HepG2 (cell line): ENCODE results near the gene RASL10B. TPM values are rescaled to one million over a fixed set of nuclear protein-coding genes. Genes with fewer than 3 reads are reported as not detected.

Source experiments
- ATAC-seq: fragments of 200-7000 bp; cut with Tn5 transposase; 3 replicates; pipeline ENCODE4 v1.9.1; 2020; ENCODE audit warnings: mild to moderate bottlenecking, moderate library complexity
- BruUV-seq: library from RNA; stranded (reverse); fragments of 400-500 nt; replicated peaks from 2 replicates; lab custom pipeline; 2021; lab: Mats Ljungman, UMichigan
- CTCF ChIA-PET: fragments of 300-600 bp; formaldehyde crosslinking; extraction: SDS; loops from one replicate; lab custom pipeline; 2021; ENCODE audit warnings: low total read pairs, inconsistent platforms, low intra/inter-chr PET ratio; lab: Yijun Ruan, JAX
- POLR2A ChIA-PET: fragments of 350-600 bp; sonication (Branson Sonifier 250); formaldehyde crosslinking; loops from one replicate; lab custom pipeline; 2020; ENCODE audit warnings: antibody characterized with exemption, inconsistent platforms; lab: Yijun Ruan, JAX
- DNase-seq: peaks from one replicate; pipeline ENCODE4 v3.0.0-alpha.2; 2015; ENCODE audit warnings: low spot score
- FAIRE-seq: peaks from 3 replicates; lab custom pipeline; 2011; peaks lifted over from hg19 to GRCh38; lab: Jason Lieb, UNC
- H2AFZ ChIP-seq: one replicate; pipeline ENCODE4 v1.6.1; 2011; ENCODE audit warnings: low read length, inconsistent platforms
- H3K27ac ChIP-seq: fragments of 300-600 bp; 3 replicates; pipeline ENCODE4 v1.8.0; 2011; ENCODE audit warnings: mixed run types, mild to moderate bottlenecking, mixed read lengths, low read length, inconsistent platforms; ENCODE audit not compliant: insufficient read depth; ENCODE audit errors: extremely low read length
- H3K27me3 ChIP-seq, 2 experiments: fragments of 200-600 bp in 1 of 2; 2 replicates in 1 of 2; 3 replicates in 1 of 2; pipeline versions ENCODE4 v1.6.0 to v1.8.0; 2011; ENCODE audit warnings: low read length in 2 of 2, mild to moderate bottlenecking in 2 of 2, moderate library complexity in 2 of 2, inconsistent platforms in 1 of 2; ENCODE audit not compliant: insufficient read depth in 2 of 2, control insufficient read depth in 1 of 2
- H3K36me3 ChIP-seq, 2 experiments: fragments of 200-600 bp in 1 of 2; replicated peaks in 1 of 2; 2 replicates in 1 of 2; 3 replicates in 1 of 2; pipeline versions ENCODE4 v1.5.1 to v1.8.0; 2011; ENCODE audit warnings: low read length in 2 of 2, inconsistent platforms in 1 of 2; ENCODE audit not compliant: insufficient read depth in 2 of 2, control insufficient read depth in 1 of 2
- H3K4me1 ChIP-seq: 2 replicates; pipeline ENCODE4 v1.5.1; 2012; ENCODE audit warnings: low read length, inconsistent platforms; ENCODE audit not compliant: insufficient read depth
- H3K4me2 ChIP-seq: 2 replicates; pipeline ENCODE4 v1.6.0; 2011; ENCODE audit warnings: low read depth, low read length, inconsistent platforms
- H3K4me3 ChIP-seq, 3 experiments: fragments of 200-600 bp in 1 of 3; sonication (generic), shearing (Covaris generic) in 1 of 3; replicated peaks in 1 of 3; 2 replicates each; pipeline ENCODE4 v1.5.1; 2011 to 2016; ENCODE audit warnings: low read length in 3 of 3, inconsistent platforms in 2 of 3, low read depth in 2 of 3, mild to moderate bottlenecking in 2 of 3, control low read depth in 1 of 3, mixed read lengths in 1 of 3; ENCODE audit not compliant: insufficient read depth in 1 of 3
- H3K79me2 ChIP-seq: one replicate; pipeline ENCODE4 v1.6.1; 2011; ENCODE audit warnings: low read length, inconsistent platforms; ENCODE audit not compliant: insufficient read depth
- H3K9ac ChIP-seq: 2 replicates; pipeline ENCODE4 v1.6.0; 2011; ENCODE audit warnings: mild to moderate bottlenecking, low read depth, low read length, inconsistent platforms; ENCODE audit not compliant: insufficient read depth
- H3K9me3 ChIP-seq: 2 replicates; pipeline ENCODE4 v1.5.1; 2012; ENCODE audit warnings: mild to moderate bottlenecking, low read length
- H4K20me1 ChIP-seq: 2 replicates; pipeline ENCODE4 v1.6.0; 2011; ENCODE audit warnings: inconsistent platforms, mild to moderate bottlenecking, low read length, moderate library complexity; ENCODE audit not compliant: insufficient read depth
- GZF1 ChIP-seq: sonication (generic); formaldehyde crosslinking; IDR thresholded peaks from 2 replicates; pipeline ENCODE4 v1.5.1; 2020; ENCODE audit warnings: mild to moderate bottlenecking, missing genetic modification reagents
- NCOA2 ChIP-seq: sonication (generic); formaldehyde crosslinking; IDR thresholded peaks from 2 replicates; pipeline ENCODE4 v1.8.0; 2022; ENCODE audit warnings: inconsistent platforms
- PAXIP1 ChIP-seq: sonication (generic); formaldehyde crosslinking; conservative IDR thresholded peaks from 2 replicates; pipeline ENCODE4 v1.4.0; 2020; ENCODE audit warnings: mild to moderate bottlenecking, missing genetic modification reagents, moderate library complexity
- RFXAP ChIP-seq: sonication (generic); formaldehyde crosslinking; IDR thresholded peaks from 2 replicates; pipeline ENCODE4 v1.4.0; 2020; ENCODE audit warnings: missing genetic modification reagents, borderline replicate concordance
- USF2 ChIP-seq, 2 experiments: sonication (generic) in 1 of 2; formaldehyde crosslinking in 1 of 2; IDR thresholded peaks; 2 replicates each; pipeline versions ENCODE4 v1.5.1 to v1.6.1; 2011 to 2020; ENCODE audit warnings: borderline replicate concordance in 1 of 2, low read depth in 1 of 2, low read length in 1 of 2, mild to moderate bottlenecking in 1 of 2, missing genetic modification reagents in 1 of 2, moderate library complexity in 1 of 2
- ZNF263 ChIP-seq: sonication (generic); formaldehyde crosslinking; IDR thresholded peaks from 2 replicates; pipeline ENCODE4 v1.4.0; 2020; ENCODE audit warnings: missing genetic modification reagents
- ZNF619 ChIP-seq: sonication (generic); formaldehyde crosslinking; IDR thresholded peaks from 2 replicates; pipeline ENCODE4 v1.4.0; 2020; ENCODE audit warnings: mild to moderate bottlenecking, missing genetic modification reagents
- WGBS: methylation state at CpG from one replicate; pipeline ENCODE4 v1.1.6; 2017; ENCODE audit warnings: low lambda C conversion rate; 5-methylcytosine and 5-hydroxymethylcytosine counted together
- in situ Hi-C: cut with HindIII; loops from 2 replicates; pipeline ENCODE4 v1.10.0; 2017; ENCODE audit warnings: low pct_unique_long_range_greater_than_20kb; ENCODE audit not compliant: extremely low pct_ligation_motif_present
- intact Hi-C: fragments of 100-400 bp; cut with micrococcal nuclease; formaldehyde crosslinking; loops from one replicate; pipeline ENCODE4 v1.10.0; 2022; ENCODE audit not compliant: unreplicated experiment
- polyA plus RNA-seq, 8 experiments: library from polyadenylated mRNA; depleted of rRNA in 3 of 8; stranded (reverse) in 7 of 8; unstranded in 1 of 8; fragments of >200 nt; fragmentation: Illumina TruSeq in 4 of 8; extraction: Trizol in 4 of 8; gene quantifications; 2 replicates each; pipeline versions ENCODE4 v1.2.1 to v1.2.3, GENCODE V29; 2011 to 2016; ENCODE audit warnings: low read depth in 4 of 8, missing spikeins in 1 of 8, mixed read lengths in 1 of 8; ENCODE audit not compliant: insufficient read depth in 1 of 8
- total RNA-seq, 5 experiments: library from RNA; depleted of rRNA; stranded (reverse); fragments of >200 nt; fragmentation: Illumina TruSeq; extraction: Trizol; gene quantifications; 2 replicates each; pipeline ENCODE4 v1.2.3, GENCODE V29; 2016; ENCODE audit warnings: low read depth in 1 of 5

The RASL10B gene
- total and polyA plus RNA-seq, 2 of the 13 experiments (the other 11 are each of a cell fraction or from before 2014, with no cell fraction given) = 8.8 to 11.0 TPM

- ATAC-seq = peak; percentile 25; the same call in 1 of the 3 replicates
- intact Hi-C loops (no loop called here), in situ Hi-C loops (loop anchor here (25.0 kb wide), 1 partner anchor 414 kb away; no protein-coding TSS in a partner anchor)
- DNase-seq = peak; percentile 66
- H3K27ac ChIP-seq = no peak overlapping the region
- no peak for FAIRE-seq
- WGBS = 50% methylated on average over 5 of the region's 6 CpGs
- H3K4me2 ChIP-seq = no peak overlapping the region
- POLR2A ChIA-PET = interaction anchor here (1.1 kb wide), 1 partner anchor 13 kb away, joined by 5 read pairs; no protein-coding TSS in a partner anchor
- H3K9me3 ChIP-seq = no peaks in the 10 kb centered on the region
- H3K4me1 ChIP-seq = peaks cover 29% of the 10 kb centered on the region
- peaks cover 10 to 38% of the 10 kb centered on the region in 2 experiments; a peak in 4 of 5 replicates for H3K36me3 ChIP-seq
- CTCF ChIA-PET = no interaction called here
- no TSS peak for BruUV-seq
- H3K9ac ChIP-seq = no peak overlapping the region
- H3K79me2 ChIP-seq = no peaks in the 10 kb centered on the region
- no peak for TF ChIP-seq RFXAP
- TF ChIP-seq PAXIP1 = 0 out of 2 replicates have a peak, but pooled peaks have one; percentile 19
- TF ChIP-seq ZNF263 = peak; percentile 58; the same call in 1 of the 2 replicates
- no peak for TF ChIP-seq NCOA2 (CRISPR knock-in tag)
- no peak for TF ChIP-seq GZF1 (CRISPR knock-in tag)
- no peak for TF ChIP-seq USF2 (IDR thresholded peaks at IDR 0.05; ENCODE audit: low read depth, low read length)
- no peak for TF ChIP-seq USF2 (CRISPR knock-in tag; IDR thresholded peaks at IDR 0.05; ENCODE audit: borderline replicate concordance)
- no peak for TF ChIP-seq ZNF619
- H2AFZ ChIP-seq = no peak overlapping the region
- no peak overlapping the region for H3K4me3 ChIP-seq
- no peaks in the 10 kb centered on the region for H3K27me3 ChIP-seq
- H4K20me1 ChIP-seq = no peaks in the 10 kb centered on the region
Measured at GRCh38 chr17:35726127-35726952, 5.1 kb upstream of the RASL10B start.
